Measurements from ENCODE around the gene C16orf90.

DNA sequence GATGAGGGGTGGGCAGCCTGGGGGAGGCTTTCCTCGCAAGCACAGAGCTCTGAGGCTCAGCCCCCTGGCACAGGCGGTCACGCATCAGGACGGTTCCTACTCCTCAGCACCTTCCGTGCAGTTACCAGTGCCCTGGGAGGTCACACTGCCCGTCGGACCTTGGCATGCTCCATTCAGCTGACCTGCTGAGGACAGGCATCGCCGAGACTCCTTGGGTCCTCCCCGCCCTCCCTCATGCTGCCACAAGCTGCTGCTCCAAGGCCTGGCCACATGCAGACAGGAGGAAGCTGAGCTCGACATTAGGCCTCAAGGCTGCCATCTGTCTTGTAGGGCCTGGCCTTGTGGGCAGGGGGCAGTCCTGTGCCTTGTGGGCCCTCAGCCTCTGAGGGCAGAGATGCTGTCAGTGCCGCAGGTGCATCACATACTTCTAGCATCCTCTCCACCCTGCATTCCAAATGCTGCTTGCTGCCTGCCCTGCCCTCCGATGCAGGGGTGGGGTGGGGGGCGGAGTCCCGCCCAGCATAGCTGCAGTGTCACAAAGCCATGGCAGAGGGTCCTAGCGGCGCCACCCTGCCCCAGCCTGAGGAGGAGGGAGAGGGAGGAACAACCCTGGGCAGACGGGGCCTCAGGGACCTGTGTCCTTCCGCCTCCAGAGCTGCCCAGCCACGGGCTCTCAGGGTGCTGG, 9.3 kb downstream of the C16orf90 start:
- TF ChIP-seq GABPA (IDR thresholded peaks at IDR 0.05; ENCODE audit: low read depth) (no peak), EZH2phosphoT487 (IDR thresholded peaks at IDR 0.05; ENCODE audit: borderline replicate concordance, low read depth) (no peak), YY1 (IDR thresholded peaks at IDR 0.05; ENCODE audit: low read depth) (no peak), JUND (IDR thresholded peaks at IDR 0.05) (no peak), SIN3A (IDR thresholded peaks at IDR 0.05; ENCODE audit: borderline replicate concordance, low read depth, low read length) (no peak), RCOR1 (IDR thresholded peaks at IDR 0.05; ENCODE audit: low read length) (no peak), EP300 (IDR thresholded peaks at IDR 0.05; ENCODE audit: borderline replicate concordance in 1 of 2, low read depth in 1 of 2, low read length in 1 of 2) (no peak), SMC3 (IDR thresholded peaks at IDR 0.05; ENCODE audit: low read depth, low read length) (no peak), POLR2AphosphoS5 (IDR thresholded peaks at IDR 0.05; ENCODE audit: low read depth, low read length) (no peak)
- TF ChIP-seq, protein P1, sequence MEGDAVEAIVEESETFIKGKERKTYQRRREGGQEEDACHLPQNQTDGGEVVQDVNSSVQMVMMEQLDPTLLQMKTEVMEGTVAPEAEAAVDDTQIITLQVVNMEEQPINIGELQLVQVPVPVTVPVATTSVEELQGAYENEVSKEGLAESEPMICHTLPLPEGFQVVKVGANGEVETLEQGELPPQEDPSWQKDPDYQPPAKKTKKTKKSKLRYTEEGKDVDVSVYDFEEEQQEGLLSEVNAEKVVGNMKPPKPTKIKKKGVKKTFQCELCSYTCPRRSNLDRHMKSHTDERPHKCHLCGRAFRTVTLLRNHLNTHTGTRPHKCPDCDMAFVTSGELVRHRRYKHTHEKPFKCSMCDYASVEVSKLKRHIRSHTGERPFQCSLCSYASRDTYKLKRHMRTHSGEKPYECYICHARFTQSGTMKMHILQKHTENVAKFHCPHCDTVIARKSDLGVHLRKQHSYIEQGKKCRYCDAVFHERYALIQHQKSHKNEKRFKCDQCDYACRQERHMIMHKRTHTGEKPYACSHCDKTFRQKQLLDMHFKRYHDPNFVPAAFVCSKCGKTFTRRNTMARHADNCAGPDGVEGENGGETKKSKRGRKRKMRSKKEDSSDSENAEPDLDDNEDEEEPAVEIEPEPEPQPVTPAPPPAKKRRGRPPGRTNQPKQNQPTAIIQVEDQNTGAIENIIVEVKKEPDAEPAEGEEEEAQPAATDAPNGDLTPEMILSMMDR (IDR thresholded peaks at IDR 0.05) = no peak

Data from SK-N-SH (cell line).